Skin of body (tissue), 2 donors: Measurements from ENCODE around the gene SORBS1. TPM values are rescaled to one million over a fixed set of nuclear protein-coding genes. Genes with fewer than 3 reads are reported as not detected.

Experiments
- DNase-seq: peaks from one replicate; lab custom pipeline; 2025; lab: John Stamatoyannopoulos, UW
- total RNA-seq: library from RNA; depleted of rRNA; stranded (reverse); fragments of >200 nt; gene quantifications from one replicate; pipeline ENCODE4 v1.2.3, GENCODE V29; 2014

SORBS1 gene
- total RNA-seq, 1 donor from 2014 or later: 33.7 TPM

DNA sequence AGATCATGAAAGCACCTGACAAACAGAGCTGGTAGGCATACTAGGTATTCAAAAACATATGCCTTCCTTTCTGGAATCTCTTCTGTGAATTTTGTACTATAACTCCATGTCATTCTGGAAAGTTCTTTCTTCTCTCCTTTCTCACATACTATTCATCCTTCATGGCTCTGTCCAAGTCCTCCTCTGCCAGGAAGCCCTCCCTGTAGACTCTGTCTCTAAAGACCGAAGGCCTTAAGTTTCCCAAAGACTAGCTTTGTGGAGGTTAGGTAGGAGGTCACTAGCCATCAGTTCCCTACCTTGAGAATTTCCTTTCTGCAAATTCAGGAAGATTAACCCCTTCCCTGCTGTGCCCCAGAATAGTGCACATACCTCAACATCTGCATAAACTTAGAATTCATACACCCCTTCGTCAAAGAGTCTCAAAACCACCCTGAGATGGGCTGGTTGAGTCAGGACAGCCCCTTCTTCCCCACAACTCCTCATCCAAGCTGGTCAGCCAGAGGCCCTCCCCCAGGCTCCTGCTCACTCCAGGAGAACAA, 20.6 kb downstream of the SORBS1 start:
- DNase-seq: no peak

- no peak for DNase-seq
Observed at GRCh38 chr10:95539560-95540284, 21.4 kb downstream of the SORBS1 start.

GRCh38 chr10:95538412-95538811, 22.8 kb downstream of the SORBS1 start:
- no peak for DNase-seq

DNA sequence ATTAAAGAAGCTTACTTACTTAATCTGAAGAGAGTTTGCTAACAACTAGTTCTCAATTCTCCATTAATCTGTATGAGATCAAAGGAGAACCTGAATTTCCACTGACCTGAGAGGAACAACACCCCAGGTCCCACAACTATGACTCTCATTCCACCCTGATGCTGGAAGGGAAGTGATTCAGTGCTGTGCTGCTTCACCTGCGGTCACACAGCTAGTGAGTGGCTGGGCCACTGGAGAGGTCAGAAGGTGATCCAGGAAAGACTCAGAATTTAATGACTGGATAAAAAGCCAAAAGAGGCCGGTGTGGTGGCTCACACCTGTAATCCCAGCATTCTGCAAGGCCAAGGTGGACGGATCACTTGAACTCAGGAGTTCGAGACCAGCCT, 23.6 kb downstream of the SORBS1 start:
- DNase-seq: no peak

DNA sequence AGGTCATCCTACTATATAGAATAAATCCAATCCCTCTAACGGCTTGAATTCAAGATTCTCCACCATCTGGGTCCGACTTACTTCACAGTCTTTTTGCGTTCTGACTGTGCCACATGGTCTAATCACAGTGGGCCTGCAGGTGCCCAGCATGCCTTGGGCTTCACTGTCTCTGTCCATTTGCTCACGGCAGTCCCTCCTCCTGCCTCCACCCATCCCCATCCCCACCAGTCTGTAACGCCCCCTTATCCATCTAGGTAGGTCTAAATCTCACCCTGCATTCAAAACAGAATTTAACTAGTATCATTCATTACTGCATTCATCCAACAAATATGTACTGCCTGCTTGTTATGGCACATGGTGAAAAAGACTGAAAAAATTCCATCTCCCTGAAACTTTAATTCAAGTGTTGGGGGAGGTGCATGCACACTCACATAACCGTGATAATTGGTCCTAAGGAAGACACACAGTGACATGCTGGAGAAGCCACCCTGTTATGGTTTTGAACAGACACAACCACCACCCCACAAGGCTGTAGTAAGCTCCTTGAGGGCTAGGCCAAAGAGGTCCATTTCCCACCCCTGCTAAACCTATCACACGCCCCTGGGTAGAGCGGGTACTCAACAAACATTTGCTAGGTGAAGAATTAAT, 24.2 kb downstream of the SORBS1 start:
- DNase-seq: no peak

GRCh38 chr10:95536017-95536416, 25.2 kb downstream of the SORBS1 start:
- no peak for DNase-seq

- no peak for DNase-seq
Observed at GRCh38 chr10:95535526-95535925, 25.6 kb downstream of the SORBS1 start.

- DNase-seq: no peak
Observed at GRCh38 chr10:95533590-95533989, 27.6 kb downstream of the SORBS1 start.

DNA sequence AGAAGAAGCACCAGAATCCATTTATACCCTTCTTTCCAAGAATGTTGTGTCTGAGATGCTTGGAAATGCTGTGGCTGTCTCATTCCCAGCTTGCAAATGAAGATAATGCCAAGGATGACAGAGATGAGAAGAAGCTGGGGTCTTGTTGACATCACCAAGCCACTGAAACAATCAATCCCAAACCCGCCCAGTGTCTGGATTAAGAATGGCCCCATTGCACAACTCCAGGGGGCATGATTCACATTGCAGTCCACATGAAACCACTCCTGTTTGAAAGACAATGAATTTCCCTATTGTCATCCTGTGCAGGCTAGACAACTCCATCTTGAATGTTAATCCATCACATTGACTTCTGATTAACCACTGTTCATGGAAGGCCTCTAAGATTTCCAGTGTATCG, 28.6 kb downstream of the SORBS1 start:
- no peak for DNase-seq

GRCh38 chr10:95531994-95532399, 29.2 kb downstream of the SORBS1 start:
- no peak for DNase-seq

DNA sequence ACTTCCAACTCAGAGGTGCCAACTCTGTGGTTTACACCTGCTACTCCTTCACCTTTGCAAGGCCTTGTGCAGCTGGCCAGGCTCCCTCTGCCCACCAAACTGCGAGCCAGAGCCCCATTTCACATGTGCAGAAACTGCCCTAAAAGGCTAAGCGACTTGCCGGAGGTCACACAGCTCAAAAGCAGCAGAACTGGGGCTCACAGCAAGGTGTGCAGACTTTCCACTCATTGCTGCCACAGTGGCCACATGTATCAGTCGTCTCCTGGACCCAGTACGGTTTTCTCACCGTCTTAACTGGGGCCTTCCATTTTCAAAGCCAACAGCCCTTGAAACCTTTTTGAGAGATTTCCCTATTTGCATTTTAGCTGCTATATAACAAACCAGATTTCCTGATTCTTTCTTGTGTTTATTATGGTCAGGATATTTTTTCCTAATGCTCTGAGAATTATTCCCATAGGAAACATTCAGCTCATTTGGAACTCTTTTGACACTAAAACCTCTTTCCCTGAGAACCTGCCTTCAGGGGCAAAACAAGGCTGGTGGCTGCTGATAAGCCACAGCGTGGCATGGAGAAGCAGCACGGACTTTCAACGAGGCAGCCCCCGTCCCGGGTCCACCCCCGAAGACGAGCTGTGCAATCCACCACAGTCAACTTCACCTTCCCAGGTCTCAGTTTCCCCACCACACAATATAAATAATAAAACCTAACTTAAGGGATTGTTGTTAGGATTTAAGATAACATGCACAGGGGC, 29.9 kb downstream of the SORBS1 start:
- no peak for DNase-seq

DNA sequence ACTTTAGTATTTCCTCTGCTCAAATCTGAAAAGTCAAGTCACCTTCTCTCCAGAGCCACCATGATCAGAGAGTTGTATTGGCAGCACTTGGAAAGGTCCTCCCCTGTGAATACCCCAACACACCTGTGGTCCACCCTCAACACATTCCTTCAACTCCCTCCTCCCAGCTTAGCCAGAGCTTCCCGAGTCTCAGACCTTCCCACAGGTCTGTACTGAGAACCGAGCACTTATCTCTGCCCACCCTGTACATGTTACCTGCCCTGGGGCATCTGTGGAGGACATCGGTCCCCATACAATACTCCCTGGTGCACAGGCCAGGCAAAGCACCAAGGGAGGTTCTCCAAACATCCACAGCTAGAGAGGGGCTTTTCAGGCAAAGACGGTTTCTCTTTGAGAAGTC, 30.6 kb downstream of the SORBS1 start:
- no peak for DNase-seq

DNA sequence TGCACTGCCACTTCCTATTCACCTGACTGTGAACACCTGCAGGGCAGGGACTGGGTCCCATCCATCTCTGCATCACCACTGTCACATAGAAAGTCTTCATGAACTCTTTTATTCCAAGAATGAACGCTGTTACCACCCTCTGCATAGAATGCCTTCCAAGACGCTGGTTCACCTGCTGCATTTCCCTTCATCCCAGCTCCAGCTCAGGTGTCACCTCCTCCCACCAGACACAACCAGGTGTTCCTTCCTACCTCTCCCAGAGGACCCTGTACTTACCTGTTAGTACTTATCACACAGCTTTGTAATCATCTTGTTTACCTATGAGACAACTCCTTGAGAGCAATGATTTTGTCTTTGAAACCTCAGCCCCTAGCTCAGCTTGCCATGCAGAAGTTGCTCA, 31.1 kb downstream of the SORBS1 start:
- no peak for DNase-seq

DNA sequence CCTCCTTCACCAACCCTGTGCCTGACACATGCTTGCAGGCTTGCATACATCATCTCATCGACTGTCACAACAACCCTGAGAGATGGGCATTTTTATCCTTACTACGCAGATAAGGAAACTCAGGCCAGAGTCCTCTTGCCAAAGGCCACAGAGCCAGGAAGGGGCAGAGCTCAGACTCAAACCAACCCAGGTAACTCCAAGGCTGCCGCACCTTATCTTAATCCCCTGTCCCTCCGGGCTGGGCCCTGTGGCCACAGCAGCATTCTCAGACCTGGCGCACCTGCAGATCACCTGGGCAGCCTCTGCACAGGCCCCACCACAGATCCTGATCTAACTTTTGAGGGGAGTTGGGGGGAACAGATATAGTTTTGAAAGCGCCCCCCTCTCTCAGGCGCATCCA, 35.1 kb downstream of the SORBS1 start:
- no peak for DNase-seq

- no peak for DNase-seq
Observed at GRCh38 chr10:95525033-95525418, 36.1 kb downstream of the SORBS1 start.

DNA sequence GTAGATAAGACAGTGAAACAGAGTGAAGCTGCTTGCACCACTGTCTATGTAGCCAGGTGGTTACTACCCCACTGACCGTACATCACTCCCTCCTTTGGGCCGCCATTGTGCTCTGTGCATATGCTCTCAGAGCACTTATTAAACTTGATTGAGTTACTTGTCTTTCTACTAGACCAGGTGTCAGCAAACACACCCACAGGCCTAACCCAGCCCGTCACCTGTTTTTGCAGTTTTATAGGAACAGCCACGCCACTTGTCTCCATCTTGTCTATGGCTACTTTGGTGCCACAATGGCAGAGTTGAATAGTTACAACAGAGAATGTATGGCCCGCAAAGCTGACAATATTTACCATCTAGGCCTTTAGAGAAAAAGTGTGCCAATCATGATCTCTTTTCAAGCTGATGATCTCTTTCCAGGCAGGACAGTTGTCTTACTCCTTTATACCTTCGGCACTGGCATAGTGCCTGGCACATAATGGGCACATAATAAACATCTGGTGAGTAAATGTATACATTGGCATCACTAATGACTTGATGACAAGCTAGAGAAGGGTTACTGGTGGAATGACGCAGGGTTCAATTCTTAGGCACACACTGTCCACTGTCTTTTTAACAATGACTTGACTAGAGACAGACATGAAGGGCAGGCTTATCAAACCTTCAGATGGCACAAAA, 36.7 kb downstream of the SORBS1 start:
- DNase-seq: no peak

DNA sequence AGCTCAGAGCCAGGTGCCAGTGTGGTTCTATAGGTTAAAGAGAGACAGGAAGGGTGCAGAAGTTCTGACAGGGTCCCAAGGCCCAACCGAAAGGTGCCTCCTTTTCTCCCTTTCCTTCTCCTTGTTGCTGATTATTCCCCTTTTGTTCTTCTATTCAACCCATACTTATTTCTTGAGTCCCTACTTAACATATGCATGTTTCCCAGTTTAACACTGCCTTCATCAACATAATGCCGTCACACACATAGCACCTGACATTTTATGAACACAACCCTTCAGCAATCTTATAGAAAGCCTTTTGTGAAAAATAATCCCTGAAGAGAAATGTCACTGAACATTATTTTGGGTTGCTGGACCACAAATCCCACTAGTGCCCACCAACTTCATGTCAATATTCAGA, 39.1 kb downstream of the SORBS1 start:
- DNase-seq: no peak

DNA sequence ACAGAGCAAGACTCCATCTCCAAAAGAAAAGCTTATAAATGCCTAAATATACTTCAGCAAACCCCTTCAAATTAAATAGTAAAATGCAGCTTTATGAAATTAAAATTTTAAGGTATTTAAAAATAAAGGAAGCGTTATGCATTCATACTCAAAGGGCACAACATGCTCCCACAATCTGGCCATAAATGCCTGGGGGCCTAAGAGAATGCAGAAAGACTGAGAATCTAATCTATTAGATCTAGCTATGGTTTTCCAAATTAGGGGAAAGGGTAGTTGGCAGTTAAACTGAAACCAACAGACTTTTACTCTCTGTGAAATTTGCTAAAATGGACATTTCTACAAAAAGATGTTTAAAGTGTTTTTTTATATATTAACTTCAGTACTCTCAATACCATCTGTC, 40.6 kb downstream of the SORBS1 start:
- DNase-seq: no peak

DNA sequence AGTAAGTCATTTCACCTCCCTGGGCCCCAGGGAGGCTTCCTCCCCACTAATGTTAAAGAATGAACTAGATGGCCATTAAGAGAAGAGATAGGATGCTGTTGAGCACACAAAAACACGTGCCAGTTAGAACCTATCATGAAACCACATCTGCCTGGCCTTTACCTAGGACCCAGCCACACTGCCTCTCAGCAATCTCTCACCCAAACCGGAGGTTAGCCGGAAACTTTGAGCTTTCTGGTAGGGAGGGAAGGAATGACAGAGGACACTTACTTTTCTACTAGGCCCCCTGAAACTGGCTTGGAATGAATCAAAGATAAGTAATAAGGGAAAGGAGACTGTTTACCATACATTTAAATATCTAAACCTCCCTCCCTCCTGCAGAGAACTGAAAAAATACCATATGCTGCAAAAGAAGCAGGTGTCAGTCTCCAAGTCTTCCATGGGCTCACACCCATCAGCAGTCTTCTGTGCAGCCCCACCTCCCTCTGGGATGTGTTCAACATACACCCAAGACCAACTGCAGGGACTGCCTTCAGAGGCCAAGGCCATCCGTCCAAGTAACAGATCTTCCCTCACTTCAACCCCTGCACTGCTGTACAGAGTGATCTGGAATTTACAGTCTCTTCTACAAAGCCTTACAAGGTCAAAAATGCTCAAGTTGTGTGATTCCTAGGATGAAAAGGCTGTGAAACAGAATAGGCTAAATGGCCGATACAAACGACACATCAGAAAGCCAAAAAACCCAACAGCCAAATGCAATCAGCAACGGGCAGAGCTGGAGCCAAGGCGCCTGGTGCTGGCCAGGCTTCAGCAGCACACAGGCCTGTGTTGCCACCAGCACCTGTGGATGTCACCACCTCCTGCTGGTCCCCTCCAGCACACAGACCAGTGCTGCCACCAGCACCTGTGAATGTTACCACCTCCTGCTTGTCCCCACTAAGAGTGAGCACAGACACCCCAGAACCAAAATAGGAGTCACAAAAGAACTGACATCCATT, 42.4 kb downstream of the SORBS1 start:
- no peak for DNase-seq
